DMS153 treated with DMSO at 0.1 percent for 48 hours (cell line): ENCODE data around the gene NAGA.

Experiments
- DNase-seq: peaks from one replicate; lab custom pipeline; 2025; ENCODE audit not compliant: unreplicated experiment; lab: John Stamatoyannopoulos, UW

Gene NAGA

DNA sequence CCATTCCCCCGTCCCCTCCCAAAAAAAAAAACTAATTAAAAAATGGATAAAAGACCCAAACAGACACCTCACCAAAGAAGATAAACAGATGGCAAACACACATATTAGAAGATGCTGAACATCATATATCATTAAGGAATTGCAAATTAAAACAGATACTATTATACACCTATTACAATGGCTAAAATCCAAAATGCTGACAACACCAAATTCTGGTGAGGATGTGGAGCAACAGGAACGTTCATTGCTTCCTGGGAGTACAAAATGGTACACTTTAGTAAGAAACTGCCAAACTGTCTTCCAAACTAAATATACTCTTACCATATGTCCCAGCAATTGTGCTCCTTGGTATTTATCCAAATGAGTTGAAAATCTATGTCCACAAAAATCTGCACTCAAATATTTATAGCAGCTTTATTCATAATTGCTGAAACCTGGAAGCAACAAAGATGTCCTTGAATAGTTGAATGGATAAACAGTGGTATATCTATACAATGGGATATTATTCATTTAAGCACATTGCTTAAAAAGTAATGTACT lies 19.9 kb downstream of the NAGA start:
- DNase-seq = no peak

- no peak for DNase-seq
Observed at GRCh38 chr22:42041784-42042183, 28.8 kb downstream of the NAGA start.

- no peak for DNase-seq
Observed at GRCh38 chr22:42039271-42039670, 31.3 kb downstream of the NAGA start.

- DNase-seq = no peak
Observed at GRCh38 chr22:42035256-42035655, 35.4 kb downstream of the NAGA start.

DNA sequence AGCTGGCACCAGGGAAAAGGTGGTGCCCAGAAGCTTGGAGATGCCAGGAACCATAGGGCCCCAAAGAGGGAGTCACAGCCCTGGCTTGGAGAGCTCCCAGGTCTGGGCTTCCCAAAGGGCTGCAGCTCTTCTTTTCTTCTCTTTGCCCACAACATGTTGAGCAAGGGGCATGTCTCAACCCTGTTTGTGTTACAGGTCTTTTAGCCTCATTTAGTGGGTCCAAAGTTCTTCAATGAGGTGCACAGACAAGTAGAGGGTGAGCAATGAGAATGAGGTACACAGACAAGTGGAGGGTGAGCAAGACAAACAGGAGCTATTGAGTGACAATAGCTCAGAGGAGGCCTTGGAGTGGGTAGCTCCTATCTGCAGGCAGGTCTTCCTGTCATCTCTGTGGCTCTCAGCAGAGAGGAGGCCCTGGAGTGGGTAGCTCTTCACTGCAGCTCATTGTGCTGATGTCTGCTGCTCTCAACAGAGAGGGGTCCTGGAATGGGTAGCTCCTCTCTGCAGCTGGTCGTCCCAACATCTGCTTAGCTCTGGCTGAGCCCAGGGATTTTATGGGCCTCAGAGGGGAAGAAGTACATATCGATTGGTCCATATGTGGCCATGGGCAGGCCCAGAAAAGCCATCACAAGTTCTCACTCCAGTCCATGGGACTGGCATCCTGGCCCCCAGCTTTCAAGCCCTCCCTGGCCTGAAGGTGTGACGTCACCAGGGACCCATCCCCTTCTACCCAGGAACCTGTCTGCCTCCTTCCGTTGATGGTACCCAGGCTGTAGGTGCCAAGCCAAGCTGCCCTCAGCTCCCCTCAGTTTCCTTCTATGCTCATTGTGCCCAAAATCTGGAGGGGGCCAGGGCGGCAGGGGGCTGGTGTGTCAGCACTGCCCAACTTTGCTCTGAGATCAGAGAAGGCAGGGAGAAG lies 37.1 kb downstream of the NAGA start:
- no peak for DNase-seq

DNA sequence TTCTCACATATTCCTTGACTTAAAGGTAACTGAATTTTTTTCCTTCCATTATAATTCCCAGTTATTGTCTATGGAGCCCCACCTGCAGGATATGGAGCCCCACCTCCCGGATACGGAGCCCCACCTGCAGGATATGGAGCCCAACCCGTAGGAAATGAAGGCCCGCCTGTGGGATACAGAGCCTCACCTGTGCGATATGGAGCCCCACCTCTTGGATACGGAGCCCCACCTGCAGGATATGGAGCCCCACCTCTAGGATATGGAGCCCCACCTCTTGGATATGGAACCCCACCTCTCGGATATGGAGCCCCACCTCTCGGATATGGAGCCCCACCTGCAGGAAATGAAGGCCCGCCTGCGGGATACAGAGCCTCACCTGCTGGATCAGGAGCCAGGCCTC lies 43.9 kb downstream of the NAGA start:
- no peak for DNase-seq

GRCh38 chr22:42025421-42025820 lies 45.2 kb downstream of the NAGA start:
- no peak for DNase-seq

DNA sequence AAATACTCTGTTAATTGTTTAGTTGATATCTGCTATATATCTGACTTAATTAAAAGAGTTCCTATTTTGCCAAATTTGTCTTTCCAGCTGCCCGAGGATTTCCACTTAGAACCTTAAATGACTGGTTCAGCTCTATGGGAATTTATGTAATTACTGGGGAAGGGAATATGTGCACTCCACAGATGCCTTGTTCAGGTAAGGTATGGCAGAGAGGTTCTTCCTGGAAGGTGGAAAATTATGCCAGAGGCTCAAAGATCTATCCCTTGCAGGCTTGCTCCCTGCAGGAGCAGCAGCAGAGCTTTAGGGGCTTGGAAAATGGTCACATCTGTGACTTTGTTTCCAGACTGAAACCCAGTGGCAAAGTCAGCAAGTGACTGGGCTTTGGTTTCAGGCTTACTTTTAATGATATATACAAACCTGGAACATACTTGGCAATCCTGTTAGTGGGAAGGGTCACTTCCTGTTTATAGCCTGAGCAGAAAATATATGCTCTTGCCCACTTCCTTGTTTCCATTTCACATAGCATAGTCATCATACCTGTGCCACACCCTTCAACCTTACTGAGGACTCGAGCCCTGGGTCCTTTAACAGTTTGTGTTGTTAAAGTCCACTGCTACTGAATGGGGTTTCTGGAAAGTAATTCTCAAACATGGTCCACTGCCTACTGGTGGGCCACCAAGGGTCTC lies 48.3 kb downstream of the NAGA start:
- no peak for DNase-seq

DNA sequence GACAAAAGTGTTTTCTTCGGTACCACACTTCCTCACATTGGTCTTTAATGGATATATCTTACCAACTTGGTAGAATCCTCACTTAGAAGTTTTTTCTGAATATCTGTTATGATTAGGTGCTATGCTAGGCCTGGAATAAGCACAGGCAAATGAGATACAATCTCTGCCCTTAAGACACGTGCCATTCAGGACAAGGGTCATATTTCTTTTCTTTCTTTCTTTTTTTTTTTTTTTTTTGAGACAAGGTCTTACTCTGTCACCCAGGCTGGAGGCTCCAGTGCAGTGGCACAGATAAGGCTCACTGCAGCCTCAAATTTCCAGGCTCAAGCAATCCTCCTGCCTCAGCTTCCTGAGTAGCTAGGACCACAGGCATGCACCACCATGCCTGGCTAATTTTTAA lies 49.0 kb downstream of the NAGA start:
- no peak for DNase-seq

- no peak for DNase-seq
Observed at GRCh38 chr22:42018224-42018623, 52.4 kb downstream of the NAGA start.

- DNase-seq = no peak
Observed at GRCh38 chr22:42016111-42016510, 54.5 kb downstream of the NAGA start.

DNA sequence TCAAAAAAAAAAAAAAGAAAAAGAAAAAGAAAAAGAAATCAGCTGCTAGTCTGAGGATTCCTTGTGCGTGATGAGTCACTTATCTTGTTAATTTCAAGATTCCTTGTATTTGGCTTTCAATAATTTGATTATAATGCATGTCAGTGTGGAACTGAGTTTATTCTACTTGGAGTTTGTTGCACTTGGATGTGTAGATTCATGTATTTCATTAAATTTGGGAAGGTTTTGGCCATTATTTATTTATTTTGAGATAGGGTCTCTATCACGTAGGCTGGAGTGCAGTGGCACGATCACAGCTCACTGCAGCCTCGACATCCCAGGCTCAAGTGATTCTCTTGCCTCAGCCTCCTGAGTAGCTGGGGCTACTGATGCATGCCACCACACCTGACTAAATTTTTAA lies 57.2 kb downstream of the NAGA start:
- no peak for DNase-seq

DNA sequence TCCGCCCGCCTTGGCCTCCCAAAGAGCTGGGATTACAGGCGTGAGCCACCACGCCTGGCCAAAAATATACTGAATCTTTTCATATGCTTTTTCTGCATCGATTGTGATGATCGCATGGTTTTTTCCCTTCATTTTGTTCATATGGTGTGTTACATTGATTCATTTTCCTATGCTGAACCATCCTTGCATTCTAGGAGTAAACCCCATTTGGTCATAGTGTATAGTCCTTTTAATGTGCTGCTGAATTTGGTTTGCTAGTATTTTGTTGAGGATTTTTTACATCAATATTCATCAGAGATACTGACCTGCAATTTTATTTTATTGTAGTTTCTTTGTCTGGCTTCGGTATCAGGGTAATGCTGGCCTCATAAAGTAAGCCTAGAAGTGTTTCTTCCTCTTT lies 59.8 kb downstream of the NAGA start:
- no peak for DNase-seq
